ENCODE data around the gene PDK2.

The PDK2 gene

DNA sequence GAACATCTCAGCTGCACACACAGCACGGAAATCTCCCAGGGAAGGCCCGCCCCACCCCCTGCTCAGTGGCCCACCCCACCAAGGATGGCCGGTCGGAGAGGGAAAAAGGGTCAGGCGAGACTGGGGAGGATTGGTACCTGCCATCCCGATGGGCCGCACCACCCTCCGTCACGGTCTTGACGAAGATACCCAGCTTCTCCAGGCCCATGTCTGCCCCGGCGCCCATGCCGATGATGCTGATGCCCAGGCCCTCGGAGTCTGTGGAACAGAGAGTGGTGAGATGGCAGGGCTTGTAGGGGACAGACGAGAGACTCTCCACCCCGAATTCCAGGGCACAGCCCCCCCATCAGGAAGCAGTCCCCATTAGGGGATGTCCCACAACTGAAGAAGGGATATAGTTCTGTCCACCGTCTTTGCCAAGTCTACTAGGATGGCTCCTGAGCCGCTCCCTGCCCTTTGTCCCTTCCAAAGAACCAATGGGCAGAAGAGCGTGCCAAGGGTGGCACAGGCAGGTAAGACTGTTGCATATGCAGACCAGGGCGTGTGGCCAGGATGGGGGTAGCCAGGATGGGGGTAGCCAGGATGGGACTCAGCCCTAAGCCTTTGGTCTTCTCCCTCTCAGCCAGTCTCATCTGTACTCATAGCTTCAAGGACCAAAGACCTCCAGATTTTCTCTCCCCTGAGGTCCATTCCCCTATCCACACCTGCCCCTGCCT, 48.5 kb downstream of the PDK2 start:
- no peak for DNase-seq (ENCODE audit: low read depth)
- TF ChIP-seq, protein P1, sequence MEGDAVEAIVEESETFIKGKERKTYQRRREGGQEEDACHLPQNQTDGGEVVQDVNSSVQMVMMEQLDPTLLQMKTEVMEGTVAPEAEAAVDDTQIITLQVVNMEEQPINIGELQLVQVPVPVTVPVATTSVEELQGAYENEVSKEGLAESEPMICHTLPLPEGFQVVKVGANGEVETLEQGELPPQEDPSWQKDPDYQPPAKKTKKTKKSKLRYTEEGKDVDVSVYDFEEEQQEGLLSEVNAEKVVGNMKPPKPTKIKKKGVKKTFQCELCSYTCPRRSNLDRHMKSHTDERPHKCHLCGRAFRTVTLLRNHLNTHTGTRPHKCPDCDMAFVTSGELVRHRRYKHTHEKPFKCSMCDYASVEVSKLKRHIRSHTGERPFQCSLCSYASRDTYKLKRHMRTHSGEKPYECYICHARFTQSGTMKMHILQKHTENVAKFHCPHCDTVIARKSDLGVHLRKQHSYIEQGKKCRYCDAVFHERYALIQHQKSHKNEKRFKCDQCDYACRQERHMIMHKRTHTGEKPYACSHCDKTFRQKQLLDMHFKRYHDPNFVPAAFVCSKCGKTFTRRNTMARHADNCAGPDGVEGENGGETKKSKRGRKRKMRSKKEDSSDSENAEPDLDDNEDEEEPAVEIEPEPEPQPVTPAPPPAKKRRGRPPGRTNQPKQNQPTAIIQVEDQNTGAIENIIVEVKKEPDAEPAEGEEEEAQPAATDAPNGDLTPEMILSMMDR (IDR thresholded peaks at IDR 0.05; ENCODE audit: control insufficient read depth, insufficient read depth, low read depth, low read length, missing control alignments), result no peak
- no peak overlapping the region for H3K4me3 ChIP-seq (ENCODE audit: control insufficient read depth, low read depth, low read length)

DNA sequence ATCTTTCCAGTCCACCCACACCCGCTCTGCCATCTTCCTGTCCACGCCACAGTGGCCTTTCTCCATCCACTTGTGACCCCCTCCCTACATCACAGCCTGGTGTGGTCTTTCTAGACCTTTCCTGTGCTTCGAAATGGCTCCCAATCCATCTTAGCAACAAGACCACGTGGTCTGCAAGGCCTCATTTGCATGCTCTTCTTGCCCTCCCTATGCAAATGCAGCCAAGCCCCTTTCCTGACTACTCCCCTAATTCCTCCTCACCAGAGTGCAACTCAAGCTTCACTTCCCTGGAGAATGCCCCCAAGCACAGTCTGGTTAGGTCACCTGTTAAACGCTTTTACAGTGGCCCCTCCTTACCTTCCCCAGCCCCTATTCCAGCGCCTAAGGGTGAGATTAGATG, 49.2 kb downstream of the PDK2 start:
- H3K4me3 ChIP-seq (ENCODE audit: control insufficient read depth, low read depth, low read length), result no peak overlapping the region
- no peak for DNase-seq (ENCODE audit: low read depth)
- TF ChIP-seq, protein P1 (IDR thresholded peaks at IDR 0.05; ENCODE audit: control insufficient read depth, insufficient read depth, low read depth, low read length, missing control alignments), result no peak

DNA sequence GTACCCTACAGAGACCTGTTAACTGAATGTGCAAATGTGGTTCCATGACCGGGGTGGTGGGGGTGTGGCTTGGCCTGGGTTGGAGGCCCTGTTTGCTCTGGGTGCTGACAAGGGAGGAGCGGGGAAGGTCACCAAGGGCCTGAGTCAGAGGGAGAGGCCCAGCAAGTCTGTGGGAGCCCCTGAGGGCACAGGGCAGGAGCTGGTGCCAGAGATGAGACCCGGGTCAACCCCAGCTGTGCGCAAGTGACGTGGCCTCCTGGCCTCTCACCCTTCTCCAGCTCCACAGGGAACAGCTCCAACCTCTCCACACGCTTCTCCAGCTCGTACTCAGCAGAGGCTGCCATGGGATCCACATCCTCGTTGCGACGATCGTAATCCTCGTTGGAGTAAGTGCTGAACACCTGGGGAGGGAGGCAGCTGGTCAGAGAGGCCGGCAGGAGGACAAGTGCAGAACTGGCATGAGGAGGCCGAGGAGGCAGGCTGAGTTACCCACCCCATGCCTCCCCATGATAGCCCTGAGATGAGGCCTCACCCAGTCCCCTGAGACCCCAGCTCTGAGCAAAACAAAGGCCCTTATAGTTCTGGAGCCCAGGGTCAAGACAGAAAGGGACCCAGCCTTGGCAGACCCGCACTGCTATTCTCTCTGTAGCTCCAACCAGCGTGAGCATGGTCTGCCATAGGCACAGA, 49.8 kb downstream of the PDK2 start:
- H3K4me3 ChIP-seq (ENCODE audit: control insufficient read depth, low read depth, low read length), result no peak overlapping the region
- TF ChIP-seq, protein P1 (IDR thresholded peaks at IDR 0.05; ENCODE audit: control insufficient read depth, insufficient read depth, low read depth, low read length, missing control alignments), result no peak
- no peak for DNase-seq (ENCODE audit: low read depth)

DNA sequence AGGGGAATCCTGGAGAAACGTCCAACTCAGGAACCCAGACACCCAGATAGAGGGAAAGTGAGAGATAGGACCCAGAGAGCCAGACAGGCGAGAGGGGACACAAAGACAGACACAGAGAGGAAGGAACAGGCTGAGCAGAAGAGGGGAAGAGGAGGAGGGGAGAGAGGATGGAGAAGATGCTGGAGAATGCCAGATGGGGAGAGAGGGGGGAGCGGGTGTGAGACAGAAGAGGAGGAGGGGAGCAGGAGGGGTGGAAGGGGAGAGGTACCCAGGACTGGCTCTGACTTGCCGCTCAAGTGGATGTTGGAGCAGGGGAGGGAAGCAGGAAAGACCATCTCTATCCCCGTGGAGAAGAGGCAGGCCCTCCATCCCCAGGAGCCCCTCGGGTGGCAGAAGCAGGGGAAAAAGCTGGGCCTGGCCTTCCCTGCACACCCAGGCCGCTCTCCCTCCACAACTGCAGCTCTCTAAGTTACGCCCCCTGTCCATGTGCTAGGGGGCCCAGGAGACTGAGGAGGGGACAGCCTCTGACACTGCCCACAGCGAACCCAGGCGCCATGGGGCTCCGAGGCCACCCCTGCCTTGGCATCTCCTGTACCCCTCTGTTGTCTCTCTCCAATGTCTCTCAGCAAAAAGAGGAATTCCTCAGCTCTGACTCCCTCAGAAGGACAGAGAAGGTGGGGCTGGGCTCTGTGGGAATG, 50.5 kb downstream of the PDK2 start:
- TF ChIP-seq, protein P1 (IDR thresholded peaks at IDR 0.05; ENCODE audit: control insufficient read depth, insufficient read depth, low read depth, low read length, missing control alignments), result no peak
- DNase-seq (ENCODE audit: low read depth), result no peak
- no peak overlapping the region for H3K4me3 ChIP-seq (ENCODE audit: control insufficient read depth, low read depth, low read length)

DNA sequence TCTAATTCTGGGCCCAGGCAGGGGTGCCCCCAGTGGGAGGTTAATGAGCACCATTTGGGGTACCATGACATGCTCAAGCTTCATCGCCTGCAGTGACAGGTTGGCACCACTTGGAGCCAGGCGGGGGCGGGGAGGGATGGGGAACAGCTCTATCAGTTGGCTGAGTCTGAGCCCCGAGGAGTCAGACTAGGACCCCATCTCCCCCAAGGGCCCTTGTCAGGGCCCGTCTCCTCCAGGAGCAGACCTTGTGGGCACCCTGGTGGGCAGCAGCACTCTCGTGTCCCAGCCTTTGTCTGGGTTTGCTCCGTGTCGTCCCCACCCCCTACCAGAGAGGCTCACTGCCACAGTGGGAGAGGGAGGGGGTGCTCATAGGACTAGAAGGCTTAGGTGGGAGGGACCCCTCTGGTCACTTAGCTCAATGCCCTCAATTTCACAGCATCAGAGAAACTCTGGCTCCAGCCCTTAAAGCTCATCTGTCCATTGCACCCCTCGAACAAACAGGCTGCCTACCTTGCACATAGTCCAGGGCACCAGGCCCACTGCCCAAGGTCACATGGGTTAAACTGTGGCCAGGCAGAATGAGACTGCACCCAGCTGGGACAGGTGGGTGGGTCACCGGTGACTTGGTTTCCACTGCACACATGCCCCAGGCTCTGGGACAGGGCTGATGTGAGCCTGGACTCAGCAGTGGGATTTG, 51.2 kb downstream of the PDK2 start:
- TF ChIP-seq, protein P1 (IDR thresholded peaks at IDR 0.05; ENCODE audit: control insufficient read depth, insufficient read depth, low read depth, low read length, missing control alignments), result peak; percentile 10
- H3K4me3 ChIP-seq (ENCODE audit: control insufficient read depth, low read depth, low read length), result peak overlapping the region; percentile 60
- DNase-seq (ENCODE audit: low read depth), result no peak

DNA sequence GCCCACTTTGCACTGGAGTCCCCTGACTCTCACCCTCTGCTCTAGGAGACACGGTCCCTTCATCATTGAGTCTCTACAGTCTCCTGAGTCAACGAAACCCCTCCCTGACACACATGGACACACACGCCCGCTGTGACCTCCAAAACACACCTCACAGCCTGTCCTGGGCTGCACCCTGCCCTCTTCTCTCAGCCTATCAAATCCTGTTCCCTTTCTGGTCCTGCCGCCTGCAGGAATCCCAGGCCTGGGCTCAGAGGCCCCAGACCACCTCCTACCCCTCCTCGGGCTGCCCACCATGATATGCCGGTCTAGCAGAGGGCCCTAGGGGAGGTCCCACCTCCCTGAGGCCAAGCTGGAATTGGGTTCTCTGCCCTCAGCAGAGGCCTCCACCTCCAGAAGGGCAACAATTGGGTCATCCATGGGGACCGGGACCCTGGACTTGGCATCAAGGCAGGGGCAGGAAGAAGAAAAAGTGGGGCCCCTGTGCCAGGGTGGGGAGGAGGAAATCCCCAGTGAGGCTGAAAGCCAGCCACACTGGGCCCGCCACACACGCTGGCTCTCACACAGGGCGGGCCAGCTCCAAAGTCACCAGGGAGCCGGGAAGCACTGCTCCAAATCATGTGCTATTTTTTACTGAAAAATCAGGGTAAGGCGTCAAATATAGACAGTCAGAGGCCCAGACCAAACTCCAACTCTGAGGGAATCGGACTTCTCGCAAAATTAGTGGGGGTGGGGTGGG, 51.9 kb downstream of the PDK2 start:
- no peak for DNase-seq (ENCODE audit: low read depth)
- H3K4me3 ChIP-seq (ENCODE audit: control insufficient read depth, low read depth, low read length), result peak overlapping the region; percentile 60
- TF ChIP-seq, protein P1 (IDR thresholded peaks at IDR 0.05; ENCODE audit: control insufficient read depth, insufficient read depth, low read depth, low read length, missing control alignments), result no peak

Data from AG09309 (cell line).